RWPE1 (cell line): Measurements from ENCODE around the gene TBL2.

Source experiments
- CTCF ChIA-PET: fragments of 350-600 bp; sonication (Branson Sonifier 250); formaldehyde crosslinking; extraction: SDS; loops from one replicate; lab custom pipeline; 2021; lab: Yijun Ruan, JAX
- POLR2A ChIA-PET: fragments of 400-600 bp; formaldehyde crosslinking; extraction: SDS; loops from one replicate; lab custom pipeline; 2020; ENCODE audit warnings: antibody characterized with exemption; ENCODE audit not compliant: low non-redundant PET; lab: Yijun Ruan, JAX
- DNase-seq: peaks from one replicate; pipeline ENCODE4 v3.0.0; 2012; ENCODE audit warnings: low spot score
- H3K27ac ChIP-seq: fragments of 450-650 bp; 2 replicates; pipeline ENCODE4 v1.5.1; 2017
- CTCF ChIP-seq: fragments of 450-650 bp; conservative IDR thresholded peaks from 2 replicates; pipeline ENCODE4 v1.5.1; 2017; ENCODE audit warnings: low read depth, mild to moderate bottlenecking

The TBL2 gene

GRCh38 chr7:73578342-73579128 is at the start of gene TBL2:
TSS of gene TBL2 (minus strand) at chr7:73578579. CDS start at chr7:73578549, 30 bp downstream.
- peak within 1 kb of the TSS; percentile 91 for H3K27ac ChIP-seq
- TF ChIP-seq CTCF, result no peak
- CTCF ChIA-PET, result interaction anchor here (0.7 kb wide), 2 partner anchors 126 to 156 kb away, joined by 3 read pairs; no protein-coding TSS in a partner anchor
- DNase-seq, result peak; percentile 99
- POLR2A ChIA-PET, result interaction anchor here (0.6 to 0.9 kb wide), 2 partner anchors 18 to 58 kb away, joined by 4 to 10 read pairs; no protein-coding TSS in a partner anchor

GRCh38 chr7:73626814-73627213 is 48.4 kb upstream of the TBL2 start:
- ChIA-PET CTCF (interaction anchor here (0.6 to 1.2 kb wide), 4 partner anchors 13 to 58 kb away, joined by 3 to 5 read pairs (median 4); no protein-coding TSS in a partner anchor), POLR2A (no interaction called here)
- DNase-seq, result no peak
- no peak for TF ChIP-seq CTCF
- peak overlapping the region; percentile 53 for H3K27ac ChIP-seq

- CTCF ChIA-PET, result interaction anchor here (1.2 to 1.3 kb wide), 2 partner anchors 11 to 18 kb away, joined by 4 to 5 read pairs; no protein-coding TSS in a partner anchor
- POLR2A ChIA-PET, result no interaction called here
These were observed 46.9 kb upstream of the TBL2 start for GRCh38 chr7:73625276-73625675.

GRCh38 chr7:73624669-73625001 is 46.3 kb upstream of the TBL2 start:
- no peak overlapping the region for H3K27ac ChIP-seq
- DNase-seq, result no peak
- TF ChIP-seq CTCF, result no peak
- ChIA-PET CTCF (interaction anchor here (0.7 to 1.3 kb wide), 3 partner anchors 17 to 110 kb away, joined by 3 to 5 read pairs (median 5); no protein-coding TSS in a partner anchor), POLR2A (no interaction called here)

More at GRCh38 chr7:73625276-73625675, 46.9 kb upstream of the TBL2 start:
- TF ChIP-seq CTCF, result no peak
- H3K27ac ChIP-seq, result no peak overlapping the region
- DNase-seq, result no peak

- peak; percentile 97 for DNase-seq
- no peak for TF ChIP-seq CTCF
- ChIA-PET POLR2A (no interaction called here), CTCF (interaction anchor here (0.7 to 1.3 kb wide), 3 partner anchors 17 to 110 kb away, joined by 3 to 5 read pairs (median 5); no protein-coding TSS in a partner anchor)
- H3K27ac ChIP-seq, result peak within 1 kb of the TSS; percentile 69
These were observed 45.7 kb upstream of the TBL2 start, which contains the start of gene MLXIPL for GRCh38 chr7:73623798-73624668. TSS of gene MLXIPL (minus strand) at chr7:73624522. CDS start at chr7:73624492, 30 bp downstream.
